HFFc6 (cell line): ENCODE data around the gene THBS3. TPM values are rescaled to one million over a fixed set of nuclear protein-coding genes. Genes with fewer than 3 reads are reported as not detected.
A peak's percentile ranks its signal among the peaks of the same experiment; 100 is the strongest.
"Not testable (repeated sequence)": the region's sequence is repeated elsewhere in the genome, so short reads cannot be mapped to it uniquely, and the experiment has no call there.

Source experiments
- DNase-seq: peaks from one replicate; pipeline ENCODE4 v3.0.0-alpha.2; 2018
- H3K27ac Mint-ChIP-seq: 2 replicates; pipeline ENCODE4 v1.8.0; 2020; ENCODE audit warnings: mild to moderate bottlenecking, mixed read lengths
- H3K27me3 Mint-ChIP-seq: 2 replicates; pipeline ENCODE4 v1.8.0; 2021; ENCODE audit warnings: mild to moderate bottlenecking, moderate library complexity, mixed read lengths; ENCODE audit not compliant: insufficient read depth
- H3K36me3 Mint-ChIP-seq: 2 replicates; pipeline ENCODE4 v1.8.0; 2021; ENCODE audit warnings: low read depth, mixed read lengths
- H3K4me1 Mint-ChIP-seq: 2 replicates; pipeline ENCODE4 v1.8.0; 2020; ENCODE audit warnings: low read depth, mixed read lengths
- H3K4me3 Mint-ChIP-seq: 2 replicates; pipeline ENCODE4 v1.8.0; 2020; ENCODE audit warnings: mild to moderate bottlenecking, moderate library complexity, mixed read lengths
- H3K9me3 Mint-ChIP-seq: 2 replicates; pipeline ENCODE4 v1.8.0; 2020; ENCODE audit warnings: mild to moderate bottlenecking, mixed read lengths
- total RNA-seq, 6 experiments: library from RNA; stranded (reverse); fragmentation: NEBNext Ultra II Directional; extraction: Animal tissue kit (Norgen Biotek cat#: 25700); gene quantifications; 2 replicates in 1 of 6; 3 replicates in 5 of 6; pipeline ENCODE4 v1.2.3, GENCODE V29; 2021
- TF ChIP-seq, protein P1 (sequence below): fragments of 200-600 bp; sonication (generic); IDR thresholded peaks from 2 replicates; pipeline ENCODE4 v1.5.0; 2021; ENCODE audit warnings: antibody characterized with exemption, mild to moderate bottlenecking

THBS3 gene
- total RNA-seq, 6 experiments from 2014 or later, result 13.9 to 20.3 (median 16.9) TPM

DNA sequence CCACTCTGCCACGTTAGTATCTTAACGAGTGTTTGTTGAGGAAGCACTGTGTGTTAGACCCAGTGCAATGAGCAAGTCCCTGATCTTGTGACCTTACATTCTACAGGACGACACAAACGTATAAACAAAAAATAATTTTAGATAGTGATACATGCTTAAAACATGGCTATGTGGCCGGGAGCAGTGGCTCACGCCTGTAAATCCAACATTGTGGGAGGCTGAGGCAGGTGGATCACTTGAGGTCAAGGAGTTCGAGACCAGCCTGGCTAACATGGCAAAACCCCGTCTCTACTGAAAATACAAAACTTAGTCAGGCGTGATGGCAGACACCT, 20.4 kb upstream of the THBS3 start:
- H3K4me3 Mint-ChIP-seq, result peak overlapping the region; percentile 91
- H3K27me3 Mint-ChIP-seq, result peaks cover 10% of the 10 kb centered on the region
- no peaks in the 10 kb centered on the region; the same call in 1 of the 2 replicates for H3K36me3 Mint-ChIP-seq
- no peaks in the 10 kb centered on the region for H3K9me3 Mint-ChIP-seq
- TF ChIP-seq, protein P1, sequence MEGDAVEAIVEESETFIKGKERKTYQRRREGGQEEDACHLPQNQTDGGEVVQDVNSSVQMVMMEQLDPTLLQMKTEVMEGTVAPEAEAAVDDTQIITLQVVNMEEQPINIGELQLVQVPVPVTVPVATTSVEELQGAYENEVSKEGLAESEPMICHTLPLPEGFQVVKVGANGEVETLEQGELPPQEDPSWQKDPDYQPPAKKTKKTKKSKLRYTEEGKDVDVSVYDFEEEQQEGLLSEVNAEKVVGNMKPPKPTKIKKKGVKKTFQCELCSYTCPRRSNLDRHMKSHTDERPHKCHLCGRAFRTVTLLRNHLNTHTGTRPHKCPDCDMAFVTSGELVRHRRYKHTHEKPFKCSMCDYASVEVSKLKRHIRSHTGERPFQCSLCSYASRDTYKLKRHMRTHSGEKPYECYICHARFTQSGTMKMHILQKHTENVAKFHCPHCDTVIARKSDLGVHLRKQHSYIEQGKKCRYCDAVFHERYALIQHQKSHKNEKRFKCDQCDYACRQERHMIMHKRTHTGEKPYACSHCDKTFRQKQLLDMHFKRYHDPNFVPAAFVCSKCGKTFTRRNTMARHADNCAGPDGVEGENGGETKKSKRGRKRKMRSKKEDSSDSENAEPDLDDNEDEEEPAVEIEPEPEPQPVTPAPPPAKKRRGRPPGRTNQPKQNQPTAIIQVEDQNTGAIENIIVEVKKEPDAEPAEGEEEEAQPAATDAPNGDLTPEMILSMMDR, result no peak
- peak; percentile 27 for DNase-seq
- peak overlapping the region; percentile 86 for H3K27ac Mint-ChIP-seq
- H3K4me1 Mint-ChIP-seq, result peaks cover 60% of the 10 kb centered on the region

DNA sequence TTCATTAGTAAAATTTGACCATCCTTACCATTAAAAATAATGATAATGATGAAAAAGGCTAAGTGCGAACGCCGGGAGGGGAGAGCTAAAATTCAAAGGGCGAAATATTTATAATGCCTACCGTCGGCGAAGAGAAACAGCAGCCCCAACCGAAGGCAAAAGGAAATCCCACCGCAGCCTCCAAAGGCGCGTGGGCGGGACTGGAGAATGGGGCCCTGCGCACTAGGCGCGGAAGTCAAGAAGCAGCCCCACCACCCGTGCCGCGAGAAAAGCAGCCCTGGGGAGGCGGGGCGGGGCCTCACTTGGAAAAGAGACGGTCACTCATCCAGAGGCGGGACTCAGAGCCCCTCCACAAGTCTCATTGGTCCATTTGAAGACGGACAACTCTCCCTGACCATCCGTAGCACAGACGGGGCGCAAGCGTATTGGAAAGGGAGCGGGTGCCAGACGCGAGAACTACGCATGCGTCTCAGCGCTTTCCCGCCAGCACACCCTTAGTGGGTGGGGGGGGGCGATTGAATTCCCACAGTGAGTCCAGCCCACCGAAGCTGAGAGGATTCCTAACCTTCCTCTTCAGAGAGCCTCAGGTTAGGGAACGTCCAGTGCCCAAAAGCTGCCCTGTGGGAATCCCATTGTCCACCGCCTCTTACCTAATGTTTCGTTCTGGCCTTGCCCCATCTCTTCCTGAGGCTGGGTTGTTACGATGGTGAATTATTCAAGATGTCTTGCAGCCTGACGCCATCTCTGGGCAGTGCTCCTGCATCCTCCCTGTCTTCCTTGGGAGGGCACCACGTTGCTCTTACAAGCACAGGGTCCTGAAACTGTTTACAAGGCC, 19.8 kb upstream of the THBS3 start:
- Mint-ChIP-seq H3K9me3 (no peaks in the 10 kb centered on the region), H3K36me3 (no peaks in the 10 kb centered on the region; the same call in 1 of the 2 replicates), H3K4me3 (peak overlapping the region; percentile 91), H3K27me3 (peaks cover 10% of the 10 kb centered on the region), H3K27ac (peak overlapping the region; percentile 86), H3K4me1 (peaks cover 58% of the 10 kb centered on the region)
- peak; percentile 98 for DNase-seq
- TF ChIP-seq, protein P1, result no peak

DNA sequence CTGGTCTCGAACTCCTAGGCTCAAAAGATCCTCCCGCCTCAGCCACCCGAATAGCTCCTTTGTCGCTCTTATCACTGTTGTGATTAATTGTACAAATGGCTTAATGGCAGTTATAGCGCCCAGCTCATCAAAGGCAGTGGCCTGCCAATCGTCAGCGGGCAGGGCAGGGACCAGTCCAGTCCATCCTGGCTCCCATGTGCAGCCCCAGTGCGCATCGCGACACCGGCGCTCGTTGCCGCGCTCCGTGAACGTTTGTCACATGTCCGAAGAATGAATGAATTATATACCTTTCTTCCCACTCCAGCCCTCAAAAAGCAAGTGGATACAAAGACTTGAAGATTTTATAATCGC, 19.2 kb upstream of the THBS3 start:
- peak; percentile 44 for DNase-seq
- Mint-ChIP-seq H3K27me3 (peaks cover 10% of the 10 kb centered on the region), H3K4me3 (peak overlapping the region; percentile 91), H3K9me3 (no peaks in the 10 kb centered on the region), H3K4me1 (peaks cover 52% of the 10 kb centered on the region), H3K36me3 (no peaks in the 10 kb centered on the region; the same call in 1 of the 2 replicates), H3K27ac (peak overlapping the region; percentile 86)
- TF ChIP-seq, protein P1, result peak; percentile 51

DNA sequence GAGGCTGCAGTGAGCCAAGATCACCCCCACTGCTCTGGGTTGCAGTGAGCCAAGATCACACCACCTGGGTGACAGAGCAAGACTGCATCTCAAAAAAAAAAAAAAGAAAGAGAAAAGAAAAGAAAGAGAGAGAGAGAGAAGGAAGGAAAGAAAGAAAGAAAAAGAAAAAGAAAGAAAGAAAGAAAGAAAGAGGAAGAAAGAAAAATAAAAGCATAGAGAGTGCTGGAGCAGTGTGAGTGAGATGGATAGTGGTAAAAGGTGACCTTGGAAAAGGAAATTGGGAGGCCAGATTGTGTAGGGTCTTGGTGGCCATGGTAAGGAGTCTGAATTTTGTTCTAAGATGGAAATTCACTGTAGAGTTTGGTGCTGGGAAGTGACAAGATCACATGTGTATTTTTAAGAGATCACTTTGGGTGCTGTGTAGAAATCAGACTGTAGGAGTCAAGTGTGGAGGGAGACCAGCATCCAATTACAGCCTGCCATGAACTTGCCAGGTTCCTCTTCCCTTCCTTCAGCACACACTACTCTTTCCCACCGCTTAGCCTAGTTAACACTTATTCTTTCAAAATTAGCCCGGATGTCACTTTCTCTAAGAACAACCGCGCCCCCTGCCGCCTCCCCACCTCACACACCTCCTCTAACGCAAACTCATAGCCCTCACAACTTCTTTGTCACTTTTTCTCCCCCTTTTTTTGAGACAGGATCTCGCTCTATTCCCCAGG, 18.7 kb upstream of the THBS3 start:
- Mint-ChIP-seq H3K4me3 (peak overlapping the region; percentile 91), H3K27me3 (peaks cover 10% of the 10 kb centered on the region), H3K4me1 (peaks cover 47% of the 10 kb centered on the region), H3K27ac (peak overlapping the region; percentile 86), H3K36me3 (no peaks in the 10 kb centered on the region; the same call in 1 of the 2 replicates), H3K9me3 (no peaks in the 10 kb centered on the region)
- DNase-seq, result peak; percentile 57
- TF ChIP-seq, protein P1, result peak; percentile 76

DNA sequence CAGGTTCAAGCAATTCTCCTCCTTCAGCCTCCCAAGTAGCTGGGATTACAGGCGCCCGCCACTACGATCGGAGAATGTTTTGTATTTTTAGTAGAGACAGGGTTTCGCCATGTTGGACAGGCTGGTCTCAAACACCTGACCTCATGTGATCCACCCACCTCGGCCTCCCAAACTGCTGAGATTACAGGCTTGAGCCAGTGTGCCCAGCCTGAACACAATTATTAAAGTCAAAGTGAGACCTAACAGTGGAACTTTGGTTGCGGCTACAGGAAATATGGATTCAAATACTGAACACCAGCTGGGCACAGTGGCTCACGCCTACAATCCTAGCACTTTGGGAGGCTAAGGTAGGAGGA, 17.7 kb upstream of the THBS3 start:
- DNase-seq, H3K36me3 Mint-ChIP-seq, H3K9me3 Mint-ChIP-seq: not testable (repeated sequence)
- Mint-ChIP-seq H3K4me3 (peak overlapping the region; percentile 91), H3K4me1 (peaks cover 45% of the 10 kb centered on the region), H3K27ac (peak overlapping the region; percentile 86), H3K27me3 (peaks cover 10% of the 10 kb centered on the region)

DNA sequence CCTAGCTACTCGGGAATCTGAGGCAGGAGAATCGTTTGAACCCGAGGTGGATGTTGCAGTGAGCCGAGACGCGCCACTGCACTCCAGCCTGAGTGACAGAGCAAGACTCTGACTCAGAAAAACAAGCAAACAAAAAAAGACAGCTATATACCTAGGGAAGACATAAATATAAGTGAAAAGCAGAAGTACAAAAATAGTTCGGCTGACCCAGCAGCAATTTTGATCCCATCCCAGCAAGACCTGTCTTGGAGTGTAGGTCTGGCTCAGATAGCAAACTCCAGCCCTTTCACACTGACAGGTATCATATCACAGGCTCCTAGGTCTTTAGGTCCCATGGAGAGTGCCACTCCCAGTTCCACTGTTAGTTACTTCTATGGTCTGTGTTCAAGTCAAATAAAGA, 15.3 kb upstream of the THBS3 start:
- TF ChIP-seq, protein P1, result no peak
- Mint-ChIP-seq H3K27ac (peak overlapping the region; percentile 45; the same call in 1 of the 2 replicates), H3K4me3 (no peak overlapping the region), H3K9me3 (no peaks in the 10 kb centered on the region), H3K36me3 (no peaks in the 10 kb centered on the region; the same call in 1 of the 2 replicates), H3K4me1 (peaks cover 57% of the 10 kb centered on the region), H3K27me3 (peaks cover 9% of the 10 kb centered on the region)
- DNase-seq, result no peak

DNA sequence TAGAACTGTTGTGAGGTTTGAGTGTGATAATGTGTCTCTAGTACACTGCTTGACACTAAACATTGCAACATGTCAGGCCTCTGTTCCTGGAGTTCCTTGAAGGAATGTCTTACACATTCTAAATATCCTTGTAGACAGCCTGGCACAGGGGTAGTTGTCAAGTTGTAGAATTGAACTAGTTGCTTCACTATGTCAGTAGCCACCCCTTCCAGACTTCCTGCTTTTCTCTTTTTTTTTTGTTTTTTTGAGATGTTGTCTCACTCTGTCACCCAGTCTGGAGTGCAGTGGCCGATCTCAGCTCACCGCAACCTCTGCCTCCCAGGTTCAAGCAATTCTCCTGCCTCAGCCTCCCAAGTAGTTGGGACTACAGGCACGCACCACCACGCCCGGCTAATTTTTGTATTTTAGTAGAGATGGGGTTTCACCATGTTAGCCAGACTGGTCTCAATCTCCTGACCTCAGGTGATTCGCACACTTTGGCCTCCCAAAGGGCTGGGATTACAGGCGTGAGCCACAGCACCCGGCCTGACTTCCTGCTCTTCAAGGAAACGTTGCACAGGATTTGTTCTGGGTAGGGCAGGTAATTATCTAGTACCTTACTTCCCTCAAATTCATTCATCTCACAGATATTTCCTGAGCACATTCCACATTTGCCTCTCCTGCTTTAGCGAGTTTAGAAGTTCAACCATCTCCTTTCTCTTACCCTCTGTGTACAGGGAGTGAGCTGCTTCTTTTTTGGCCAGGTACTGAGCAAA, 12.7 kb upstream of the THBS3 start:
- not testable (repeated sequence) for H3K27me3 Mint-ChIP-seq, H3K4me3 Mint-ChIP-seq, H3K9me3 Mint-ChIP-seq, H3K36me3 Mint-ChIP-seq, DNase-seq, H3K27ac Mint-ChIP-seq
- peaks cover 36% of the 10 kb centered on the region for H3K4me1 Mint-ChIP-seq
